ENCODE results near the gene CCDC14. TPM values are rescaled to one million over a fixed set of nuclear protein-coding genes. Genes with fewer than 3 reads are reported as not detected.

The CCDC14 gene
- total RNA-seq, 1 experiment from 2014 or later: 62.5 TPM

GRCh38 chr3:123939706-123940105 is 21.3 kb downstream of the CCDC14 start:
- peaks cover 7 to 55% (median 38%) of the 10 kb centered on the region in 3 experiments; a peak in 5 of 7 replicates for H3K36me3 Mint-ChIP-seq (ENCODE audit: insufficient read depth in 1 of 3, low read depth in 3 of 3)
- TF ChIP-seq CTCF (conservative IDR thresholded peaks at IDR 0.05): no peak
- Histone ChIP-seq H3K9me3 (ENCODE audit: control insufficient read depth, low read depth, low read length) (no peaks in the 10 kb centered on the region), H2AK5ac (ENCODE audit: insufficient read length, low read length) (no peak overlapping the region), H3K4me1 (ENCODE audit: insufficient read depth, low read length) (no peaks in the 10 kb centered on the region), H3K18ac (ENCODE audit: insufficient read length, low read depth, low read length) (no peak overlapping the region), H3K79me2 (ENCODE audit: insufficient read depth, low read length) (no peaks in the 10 kb centered on the region), H3T11ph (ENCODE audit: low read length) (no peak overlapping the region), H4K5ac (ENCODE audit: insufficient read length, low read depth, low read length) (no peak overlapping the region), H3K23me2 (ENCODE audit: insufficient read length, low read depth, low read length, poor library complexity, severe bottlenecking) (no peaks in the 10 kb centered on the region), H3K4ac (ENCODE audit: low read depth, low read length) (no peak overlapping the region), H4K8ac (replicated peaks; ENCODE audit: insufficient read length, low read depth, low read length) (no peak overlapping the region), H3K9ac (ENCODE audit: extremely low read depth, insufficient read length, low read length) (no peak overlapping the region), H2BK15ac (ENCODE audit: low read depth, low read length) (no peak overlapping the region), H4K20me1 (ENCODE audit: control insufficient read depth, insufficient read depth, insufficient read length) (no peaks in the 10 kb centered on the region), H3K14ac (ENCODE audit: insufficient read depth, low read length) (no peak overlapping the region), H2BK12ac (ENCODE audit: insufficient read length, low read depth, low read length) (no peak overlapping the region), H3K27me3 (ENCODE audit: insufficient read depth, low read length) (no peaks in the 10 kb centered on the region), H2AFZ (ENCODE audit: low read length) (no peak overlapping the region), H3K56ac (ENCODE audit: insufficient read length, low read depth, low read length) (no peak overlapping the region), H4K91ac (ENCODE audit: insufficient read length, low read depth, low read length) (no peak overlapping the region), H3K79me1 (ENCODE audit: insufficient read depth, low read depth, low read length, poor library complexity, severe bottlenecking) (no peaks in the 10 kb centered on the region), H3K23ac (ENCODE audit: insufficient read length, low read depth, low read length) (no peak overlapping the region), H2BK120ac (ENCODE audit: low read depth, low read length, poor library complexity, severe bottlenecking) (no peak overlapping the region), H2BK20ac (ENCODE audit: low read depth, low read length, poor library complexity, severe bottlenecking) (no peak overlapping the region), H3K27ac (ENCODE audit: insufficient read length, low read depth, low read length) (no peak overlapping the region), H3K4me2 (ENCODE audit: insufficient read depth, insufficient read length, low read length) (no peak overlapping the region), H2BK5ac (ENCODE audit: insufficient read length, low read length) (no peak overlapping the region)
- no peaks in the 10 kb centered on the region for H3K9me3 Mint-ChIP-seq
- no CpG with 5 or more reads among the region's 2 CpGs for WGBS (ENCODE audit: extremely low coverage, insufficient read length, low lambda C conversion rate)
- DNase-seq: no peak
- no peaks in the 10 kb centered on the region for H3K27me3 Mint-ChIP-seq (ENCODE audit: low read depth)
- no peak overlapping the region for H3K4me3 Mint-ChIP-seq
- H3K4me1 Mint-ChIP-seq: no peaks in the 10 kb centered on the region
- H3K27ac Mint-ChIP-seq: no peak overlapping the region

Measured in H9 (cell line).